Heart right ventricle (tissue), 16 donors: ENCODE measurements around the gene APPL2. TPM values are rescaled to one million over a fixed set of nuclear protein-coding genes. Genes with fewer than 3 reads are reported as not detected.

Experiments used
- ATAC-seq, 8 donors: fragments of 200-7000 bp; cut with Tn5 transposase; one replicate each; pipeline ENCODE4 v1.9.1; 2020; ENCODE audit warnings: mild to moderate bottlenecking in 8 of 8, moderate library complexity in 8 of 8, moderate number of reproducible peaks in 1 of 8
- DNase-seq, 2 donors: peaks; one replicate each; pipeline ENCODE4 v3.0.0-alpha.2; 2020
- H3K27ac ChIP-seq, 10 donors: fragments of 200-600 bp; sonication (generic) in 2 of 10; one replicate each; pipeline versions ENCODE4 v1.5.0 to v1.8.0; 2020 to 2022; ENCODE audit warnings: mild to moderate bottlenecking in 3 of 10
- H3K27me3 ChIP-seq, 7 donors: fragments of 200-600 bp; one replicate each; pipeline ENCODE4 v1.8.0; 2021 to 2022; ENCODE audit warnings: mild to moderate bottlenecking in 2 of 7
- H3K36me3 ChIP-seq, 9 donors: fragments of 200-600 bp; sonication (generic) in 1 of 9; one replicate each; pipeline versions ENCODE4 v1.5.0 to v1.8.0; 2020 to 2022; ENCODE audit warnings: mild to moderate bottlenecking in 2 of 9
- H3K4me1 ChIP-seq, 9 donors: fragments of 200-600 bp; sonication (generic) in 1 of 9; one replicate each; pipeline versions ENCODE4 v1.5.0 to v1.8.0; 2020 to 2022; ENCODE audit warnings: mild to moderate bottlenecking in 4 of 9
- H3K4me3 ChIP-seq, 10 donors: fragments of 200-600 bp; sonication (generic) in 2 of 10; one replicate each; pipeline versions ENCODE4 v1.5.0 to v1.8.0; 2020 to 2022; ENCODE audit warnings: mild to moderate bottlenecking in 7 of 10, moderate library complexity in 2 of 10
- H3K9me3 ChIP-seq, 11 donors: fragments of 200-600 bp in 10 of 11; sonication (generic) in 2 of 11; one replicate each; pipeline versions ENCODE4 v1.5.0 to v1.8.0; 2013 to 2022; ENCODE audit warnings: mild to moderate bottlenecking in 2 of 11, control low read depth in 1 of 11, moderate library complexity in 1 of 11
- WGBS, 2 donors: extraction: QIAGEN DNeasy Blood & Tissue Kit; methylation state at CpG; one replicate each; pipeline ENCODE4 v1.1.7; 2013; ENCODE audit warnings: inconsistent platforms in 1 of 2; 5-methylcytosine and 5-hydroxymethylcytosine counted together
- intact Hi-C, 10 donors: fragments of 100-400 bp; cut with DNase I; formaldehyde crosslinking; loops; one replicate each; pipeline versions ENCODE4 v1.11.1 to v1.14.2; 2022
- polyA plus RNA-seq, 2 donors: library from polyadenylated mRNA; stranded (reverse); fragments of 200-250 nt; gene quantifications; one replicate each; pipeline ENCODE4 v1.2.3, GENCODE V29; 2013
- total RNA-seq, 10 donors: library from RNA; stranded (reverse); fragmentation: NEBNext Ultra II Directional in 3 of 10; extraction: Animal tissue kit (Norgen Biotek cat#: 25700) in 3 of 10; gene quantifications; one replicate each; pipeline versions ENCODE4 v1.2.1 to v1.2.4, GENCODE V29; 2021 to 2023
- TF ChIP-seq, protein P1 (sequence below), 9 donors: fragments of 200-600 bp; sonication (generic) in 2 of 9; IDR thresholded peaks; one replicate each; pipeline versions ENCODE4 v1.5.0 to v1.8.0; 2021 to 2022; ENCODE audit warnings: antibody characterized with exemption in 9 of 9, mild to moderate bottlenecking in 5 of 9, moderate library complexity in 1 of 9
- donor health status: Arrhythmogenic right ventricular cardiomyopathy.
- donor health status: ischemic (EF 13 %, LVEDD 7.1; RV severe dilation, severe dysfunction).
- donor health status: healthy with polysubstance abuse.
- donor health status: DM: no; HTN: yes; CAD: no.
- donor health status: DM: no; HTN: no; CAD: no.
- donor health status: ischemic (EF 25% LVEDD 6.9; RV normal size, moderate dysfunction).
- donor health status: ischemic (EF 25% LVEDD 5.7; RV mildly dilated, moderate dysfunction).
- donor health status: healthy.
- donor health status: DM: yes; HTN: yes; CAD: no.
- donor health status: Ischemic cardiomyopathy.
- donor health status: ischemic (EF 35%, LVEDD 5.7; RV mildly dilated, moderate dysfunction).
- donor health status: nonischemic (EF 11% LVEDD 7.7; RV severe dilation, severe dysfunction).
- donor health status: DM: yes; HTN: yes; CAD: no.
- donor health status: PGD.
- donor health status: ischemic (EF 29% LVEDD 5.4; RV normal size, mild dysfunction).
- donor health status: nonischemic (EF 23%, LVEDD 6.1; RV moderate dilation, normal function).

The APPL2 gene
- total and polyA plus RNA-seq, 12 donors, result 8.4 to 28.9 (median 19.0) TPM

DNA sequence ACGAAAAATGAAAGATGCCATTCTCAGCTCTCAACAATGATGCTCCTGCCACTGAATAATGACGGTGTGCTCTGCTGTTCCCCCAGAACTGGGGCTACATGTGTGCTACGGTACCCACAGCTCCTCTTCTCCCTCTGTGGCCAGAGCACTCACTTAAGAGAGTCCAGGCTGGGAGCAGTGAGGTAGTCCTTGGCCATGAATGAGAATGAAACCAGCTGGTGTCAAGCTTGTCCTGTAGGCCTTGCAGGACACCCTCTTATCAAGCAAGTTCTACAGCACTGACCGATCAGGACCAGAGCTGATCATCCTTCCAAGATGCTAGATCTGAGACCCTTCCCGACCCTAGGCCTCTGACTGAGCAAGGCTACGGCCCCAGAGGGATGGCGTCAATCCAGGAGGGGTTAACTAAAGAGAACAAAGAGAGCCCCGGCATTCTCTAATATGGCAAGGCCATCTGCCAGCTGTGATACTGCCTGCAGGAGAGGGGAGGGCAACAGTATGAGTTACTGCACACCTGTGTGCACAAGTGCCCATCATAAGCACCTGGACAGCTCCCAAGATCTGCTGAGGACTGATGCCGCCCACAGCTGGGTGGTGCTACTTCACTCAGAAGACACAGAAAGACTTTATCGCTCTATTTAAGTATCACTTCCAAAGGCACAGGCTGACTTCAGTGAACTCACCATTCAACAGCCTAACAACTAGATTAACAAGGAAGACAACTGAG is 30.5 kb downstream of the APPL2 start:
- peaks cover 0 to 9% (median 3%) of the 10 kb centered on the region in 9 donors for H3K4me1 ChIP-seq
- no peak overlapping the region for H3K27ac ChIP-seq
- DNase-seq, result no peak
- TF ChIP-seq, protein P1, sequence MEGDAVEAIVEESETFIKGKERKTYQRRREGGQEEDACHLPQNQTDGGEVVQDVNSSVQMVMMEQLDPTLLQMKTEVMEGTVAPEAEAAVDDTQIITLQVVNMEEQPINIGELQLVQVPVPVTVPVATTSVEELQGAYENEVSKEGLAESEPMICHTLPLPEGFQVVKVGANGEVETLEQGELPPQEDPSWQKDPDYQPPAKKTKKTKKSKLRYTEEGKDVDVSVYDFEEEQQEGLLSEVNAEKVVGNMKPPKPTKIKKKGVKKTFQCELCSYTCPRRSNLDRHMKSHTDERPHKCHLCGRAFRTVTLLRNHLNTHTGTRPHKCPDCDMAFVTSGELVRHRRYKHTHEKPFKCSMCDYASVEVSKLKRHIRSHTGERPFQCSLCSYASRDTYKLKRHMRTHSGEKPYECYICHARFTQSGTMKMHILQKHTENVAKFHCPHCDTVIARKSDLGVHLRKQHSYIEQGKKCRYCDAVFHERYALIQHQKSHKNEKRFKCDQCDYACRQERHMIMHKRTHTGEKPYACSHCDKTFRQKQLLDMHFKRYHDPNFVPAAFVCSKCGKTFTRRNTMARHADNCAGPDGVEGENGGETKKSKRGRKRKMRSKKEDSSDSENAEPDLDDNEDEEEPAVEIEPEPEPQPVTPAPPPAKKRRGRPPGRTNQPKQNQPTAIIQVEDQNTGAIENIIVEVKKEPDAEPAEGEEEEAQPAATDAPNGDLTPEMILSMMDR (IDR thresholded peaks at IDR 0.05), result no peak
- H3K36me3 ChIP-seq, result peaks cover 0 to 100% (median 40%) of the 10 kb centered on the region in 9 donors
- intact Hi-C loops, result no loop called here
- peak in 1 of 8 donors; percentile 36 for ATAC-seq
- no peaks in the 10 kb centered on the region for H3K9me3 ChIP-seq
- H3K4me3 ChIP-seq, result no peak overlapping the region
- 85 to 86% methylated on average over 10 of the region's 10 CpGs for WGBS, 2 donors
- no peaks in the 10 kb centered on the region for H3K27me3 ChIP-seq

DNA sequence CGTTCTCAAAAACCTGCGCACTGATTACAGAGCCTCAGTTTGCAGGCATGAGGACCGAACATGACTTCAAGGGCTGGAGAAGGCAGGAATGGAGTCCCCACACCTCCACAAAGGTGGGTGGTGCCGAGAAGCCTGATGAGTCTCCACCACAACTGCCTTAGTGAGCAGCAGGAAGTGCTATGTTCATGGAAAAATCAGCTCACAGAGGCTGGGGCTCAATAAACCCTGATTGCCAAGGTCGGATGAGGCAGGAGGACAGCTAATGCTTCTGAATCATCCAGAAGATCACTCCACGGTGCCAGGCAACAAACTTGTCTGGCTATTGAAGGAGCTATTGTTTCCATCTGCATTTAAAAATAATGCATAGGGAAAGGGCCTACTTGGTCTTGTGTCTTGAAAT is 31.1 kb downstream of the APPL2 start:
- no peaks in the 10 kb centered on the region for H3K9me3 ChIP-seq
- H3K27me3 ChIP-seq, result no peaks in the 10 kb centered on the region
- H3K4me1 ChIP-seq, result peaks cover 0 to 9% (median 3%) of the 10 kb centered on the region in 9 donors
- H3K27ac ChIP-seq, result no peak overlapping the region
- WGBS, 2 donors, result 83 to 85% methylated on average over 6 of the region's 6 CpGs
- ATAC-seq (peak in 1 of 8 donors; percentile 27), DNase-seq (no peak)
- no peak overlapping the region for H3K4me3 ChIP-seq
- intact Hi-C loops, result no loop called here
- H3K36me3 ChIP-seq, result peaks cover 0 to 100% (median 38%) of the 10 kb centered on the region in 9 donors
- TF ChIP-seq, protein P1 (IDR thresholded peaks at IDR 0.05), result no peak

DNA sequence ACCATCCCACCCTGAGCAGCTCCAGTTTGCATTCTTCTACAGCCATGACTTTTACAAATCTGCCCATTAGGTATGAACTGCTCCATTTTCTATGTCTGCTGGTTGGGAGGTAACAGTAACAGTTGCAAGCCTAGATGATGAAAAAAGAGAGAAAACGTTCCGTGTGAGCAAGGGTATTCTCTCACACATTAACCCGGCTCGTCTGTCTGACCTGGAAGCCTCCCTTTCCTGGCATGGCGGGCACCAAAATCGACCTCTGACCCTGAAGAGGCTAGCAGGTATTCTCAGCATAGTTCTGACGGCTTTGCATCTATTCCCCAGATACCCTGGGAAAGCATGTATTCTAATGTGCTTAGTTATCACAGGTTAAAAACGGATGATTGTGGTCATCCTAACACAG is 31.8 kb downstream of the APPL2 start:
- no peak overlapping the region for H3K4me3 ChIP-seq
- no peaks in the 10 kb centered on the region for H3K9me3 ChIP-seq
- ATAC-seq, result no peak
- intact Hi-C loops, result no loop called here
- no peak for DNase-seq
- TF ChIP-seq, protein P1 (IDR thresholded peaks at IDR 0.05), result no peak
- H3K27me3 ChIP-seq, result no peaks in the 10 kb centered on the region
- H3K36me3 ChIP-seq, result peaks cover 0 to 100% (median 42%) of the 10 kb centered on the region in 9 donors
- no peak overlapping the region for H3K27ac ChIP-seq
- 91 to 95% methylated on average over 8 of the region's 8 CpGs for WGBS, 2 donors
- peaks cover 0 to 9% (median 3%) of the 10 kb centered on the region in 9 donors for H3K4me1 ChIP-seq

DNA sequence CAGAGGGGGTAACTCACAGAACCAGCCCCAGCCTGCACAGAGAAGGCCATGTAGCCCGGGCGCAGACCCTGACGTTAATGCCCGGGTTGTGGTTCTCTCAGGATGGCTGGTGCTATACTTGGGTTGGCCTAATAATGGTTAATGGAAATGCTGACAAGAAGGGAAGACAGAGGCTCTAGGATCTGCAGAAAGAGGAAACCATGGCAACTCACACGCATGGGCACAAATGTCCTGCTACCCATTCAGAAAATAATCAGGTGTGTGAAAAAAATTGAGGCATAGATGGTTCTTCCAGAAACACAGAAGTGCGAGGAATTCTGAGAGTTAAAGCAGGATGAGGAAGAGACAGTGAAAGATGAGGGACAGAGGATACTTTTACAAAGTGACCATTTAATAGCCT is 33.8 kb downstream of the APPL2 start:
- Histone ChIP-seq H3K27ac (no peak overlapping the region), H3K27me3 (no peaks in the 10 kb centered on the region), H3K9me3 (no peaks in the 10 kb centered on the region), H3K4me3 (no peak overlapping the region), H3K4me1 (peaks cover 0 to 9% (median 3%) of the 10 kb centered on the region in 9 donors), H3K36me3 (peaks cover 0 to 100% (median 38%) of the 10 kb centered on the region in 9 donors)
- intact Hi-C loops, result no loop called here
- no peak for ATAC-seq
- 93 to 94% methylated on average over 6 of the region's 6 CpGs for WGBS, 2 donors
- no peak for DNase-seq
- TF ChIP-seq, protein P1 (IDR thresholded peaks at IDR 0.05), result no peak
